H1 (cell line): Measurements from ENCODE around the gene LRCH1. TPM values are rescaled to one million over a fixed set of nuclear protein-coding genes. Genes with fewer than 3 reads are reported as not detected.

Experiments used
- CTCF ChIA-PET: fragments of 300-600 bp; sonication (Branson Sonifier 250); formaldehyde crosslinking; loops from one replicate; lab custom pipeline; 2021; ENCODE audit not compliant: partially characterized antibody; lab: Charles Lee
- POLR2A ChIA-PET: fragments of 300-600 bp; sonication (Branson Sonifier 250); formaldehyde crosslinking; loops from one replicate; lab custom pipeline; 2021; ENCODE audit warnings: inconsistent platforms; ENCODE audit not compliant: partially characterized antibody; lab: Charles Lee
- DNase-seq, 2 experiments: peaks; one replicate each; pipeline versions ENCODE4 v3.0.0 to v3.0.0-alpha.2; 2010 to 2022; ENCODE audit warnings: low spot score in 2 of 2, low read depth in 1 of 2, mixed read lengths in 1 of 2
- FAIRE-seq: peaks from 2 replicates; lab custom pipeline; 2011; peaks lifted over from hg19 to GRCh38; lab: Jason Lieb, UNC
- H2AFZ ChIP-seq: 2 replicates; pipeline ENCODE4 v1.8.1; 2012; ENCODE audit warnings: low read length, inconsistent platforms
- H2AK5ac ChIP-seq: 2 replicates; pipeline ENCODE4 v1.6.1; 2013; ENCODE audit warnings: low read depth, low read length
- H2BK120ac ChIP-seq: replicated peaks from 2 replicates; pipeline ENCODE3; 2013; ENCODE audit warnings: low read depth, low read length, inconsistent platforms
- H2BK12ac ChIP-seq: 2 replicates; pipeline ENCODE4 v1.6.1; 2013; ENCODE audit warnings: low read depth, low read length
- H2BK15ac ChIP-seq: 2 replicates; pipeline ENCODE4 v1.6.1; 2013; ENCODE audit warnings: low read length
- H2BK20ac ChIP-seq: 2 replicates; pipeline ENCODE4 v1.6.1; 2013; ENCODE audit warnings: low read length
- H2BK5ac ChIP-seq: 2 replicates; pipeline ENCODE4 v1.6.1; 2013; ENCODE audit warnings: low read depth, low read length
- H3K14ac ChIP-seq: 2 replicates; pipeline ENCODE4 v1.6.1; 2013; ENCODE audit warnings: inconsistent platforms; ENCODE audit not compliant: insufficient read length
- H3K18ac ChIP-seq: 2 replicates; pipeline ENCODE4 v1.6.1; 2013; ENCODE audit warnings: low read length; ENCODE audit errors: extremely low read depth
- H3K23ac ChIP-seq: 2 replicates; pipeline ENCODE4 v1.6.1; 2013; ENCODE audit warnings: inconsistent platforms; ENCODE audit not compliant: insufficient read length
- H3K23me2 ChIP-seq: 2 replicates; pipeline ENCODE4 v1.6.1; 2013; ENCODE audit warnings: low read depth, low read length
- H3K27ac ChIP-seq: 2 replicates; pipeline ENCODE4 v1.6.1; 2011; ENCODE audit warnings: low read depth, low read length, inconsistent platforms
- H3K27me3 ChIP-seq, 4 experiments: replicated peaks in 1 of 4; 1 replicate in 1 of 4; 2 replicates in 3 of 4; pipeline versions ENCODE4 v1.6.1 to v1.8.1; 2011 to 2013; ENCODE audit warnings: low read length in 3 of 4, mild to moderate bottlenecking in 3 of 4, inconsistent platforms in 2 of 4, mixed read lengths in 2 of 4, moderate library complexity in 1 of 4; ENCODE audit not compliant: control insufficient read depth in 3 of 4, insufficient read depth in 3 of 4; ENCODE audit errors: extremely low read depth in 1 of 4
- H3K36me3 ChIP-seq, 4 experiments: 2 replicates each; pipeline versions ENCODE4 v1.6.1 to v1.8.1; 2011 to 2013; ENCODE audit warnings: mild to moderate bottlenecking in 4 of 4, low read length in 3 of 4, moderate library complexity in 2 of 4, control low read depth in 1 of 4, inconsistent platforms in 1 of 4; ENCODE audit not compliant: insufficient read depth in 4 of 4, control insufficient read depth in 2 of 4
- H3K4ac ChIP-seq: replicated peaks from 2 replicates; pipeline ENCODE3; 2013; ENCODE audit warnings: low read length, low read depth, mixed read lengths, inconsistent platforms; ENCODE audit not compliant: insufficient read length
- H3K4me1 ChIP-seq, 4 experiments: replicated peaks in 1 of 4; 1 replicate in 1 of 4; 2 replicates in 3 of 4; pipeline versions ENCODE4 v1.6.1 to v1.8.1; 2011 to 2013; ENCODE audit warnings: low read length in 3 of 4, inconsistent platforms in 2 of 4, mixed read lengths in 1 of 4; ENCODE audit not compliant: insufficient read depth in 4 of 4, control insufficient read depth in 3 of 4
- H3K4me2 ChIP-seq, 2 experiments: 2 replicates each; pipeline versions ENCODE4 v1.6.1 to v1.8.1; 2011 to 2013; ENCODE audit warnings: low read depth in 2 of 2, low read length in 2 of 2, control low read depth in 1 of 2, inconsistent platforms in 1 of 2, mild to moderate bottlenecking in 1 of 2; ENCODE audit not compliant: insufficient read depth in 1 of 2
- H3K4me3 ChIP-seq, 4 experiments: fragments of 200-600, 300-600 bp in 1 of 4; sonication (generic), shearing (Covaris generic), sonication (Bioruptor Twin) in 1 of 4; 2 replicates each; pipeline versions ENCODE4 v1.5.1 to v1.8.1; 2011 to 2016; ENCODE audit warnings: low read length in 4 of 4, low read depth in 3 of 4, control low read depth in 2 of 4, inconsistent platforms in 2 of 4, mild to moderate bottlenecking in 2 of 4, mixed read lengths in 1 of 4, moderate library complexity in 1 of 4; ENCODE audit not compliant: insufficient read depth in 2 of 4; ENCODE audit errors: extremely low read depth in 1 of 4
- H3K56ac ChIP-seq: replicated peaks from 2 replicates; pipeline ENCODE3; 2013; ENCODE audit warnings: low read depth, mild to moderate bottlenecking, mixed read lengths, low read length, inconsistent platforms; ENCODE audit not compliant: insufficient read length
- H3K79me1 ChIP-seq: 2 replicates; pipeline ENCODE4 v1.6.1; 2013; ENCODE audit warnings: low read depth, low read length, control low read depth
- H3K79me2 ChIP-seq, 2 experiments: 2 replicates each; pipeline versions ENCODE4 v1.6.1 to v1.8.1; 2012 to 2013; ENCODE audit warnings: low read length in 2 of 2, mild to moderate bottlenecking in 2 of 2, inconsistent platforms in 1 of 2; ENCODE audit not compliant: insufficient read depth in 2 of 2, control insufficient read depth in 1 of 2
- H3K9ac ChIP-seq, 4 experiments: replicated peaks in 1 of 4; 1 replicate in 1 of 4; 2 replicates in 3 of 4; pipeline versions ENCODE4 v1.6.1 to v1.8.1; 2011 to 2013; ENCODE audit warnings: low read depth in 3 of 4, low read length in 3 of 4, control low read depth in 2 of 4, mild to moderate bottlenecking in 2 of 4, moderate library complexity in 2 of 4, inconsistent platforms in 1 of 4; ENCODE audit errors: extremely low read depth in 1 of 4
- H3K9me3 ChIP-seq, 2 experiments: 2 replicates each; pipeline versions ENCODE4 v1.6.1 to v1.8.1; 2012 to 2013; ENCODE audit warnings: mild to moderate bottlenecking in 2 of 2, moderate library complexity in 2 of 2, control low read depth in 1 of 2, inconsistent platforms in 1 of 2, low read depth in 1 of 2, low read length in 1 of 2, mixed read lengths in 1 of 2; ENCODE audit not compliant: insufficient read depth in 2 of 2
- H4K20me1 ChIP-seq, 2 experiments: replicated peaks in 1 of 2; 2 replicates each; pipeline versions ENCODE3 to v1.8.1; 2011 to 2013; ENCODE audit warnings: inconsistent platforms in 2 of 2, low read length in 2 of 2, mild to moderate bottlenecking in 1 of 2; ENCODE audit not compliant: insufficient read depth in 2 of 2, control insufficient read depth in 1 of 2
- H4K5ac ChIP-seq: 2 replicates; pipeline ENCODE4 v1.6.1; 2013; ENCODE audit warnings: low read length, low read depth, mixed read lengths, inconsistent platforms; ENCODE audit not compliant: insufficient read length
- H4K8ac ChIP-seq: 2 replicates; pipeline ENCODE4 v1.8.0; 2013; ENCODE audit warnings: mild to moderate bottlenecking, moderate library complexity, low read length, inconsistent platforms; ENCODE audit not compliant: insufficient read depth; ENCODE audit errors: extremely low read depth
- H4K91ac ChIP-seq: replicated peaks from 2 replicates; pipeline ENCODE3; 2013; ENCODE audit warnings: low read length, mixed read lengths, inconsistent platforms; ENCODE audit not compliant: insufficient read length
- E2F6 ChIP-seq: IDR thresholded peaks from 2 replicates; pipeline ENCODE4 v1.6.1; 2012; ENCODE audit warnings: inconsistent platforms
- EP300 ChIP-seq, 2 experiments: IDR thresholded peaks; 1 replicate in 1 of 2; 2 replicates in 1 of 2; pipeline ENCODE4 v1.6.1; 2011 to 2012; ENCODE audit warnings: low read depth in 2 of 2, low read length in 2 of 2, mild to moderate bottlenecking in 2 of 2, borderline replicate concordance in 1 of 2, inconsistent platforms in 1 of 2, moderate library complexity in 1 of 2
- NANOG ChIP-seq: IDR thresholded peaks from 2 replicates; pipeline ENCODE4 v1.6.1; 2011; ENCODE audit warnings: low read length, low read depth, mild to moderate bottlenecking, inconsistent platforms; ENCODE audit not compliant: insufficient read depth, poor library complexity, severe bottlenecking
- SP4 ChIP-seq: IDR thresholded peaks from 2 replicates; pipeline ENCODE4 v1.6.1; 2012; ENCODE audit warnings: low read length, inconsistent platforms
- TAF1 ChIP-seq: IDR thresholded peaks from 2 replicates; pipeline ENCODE4 v1.6.1; 2011; ENCODE audit warnings: mild to moderate bottlenecking, low read depth, low read length
- YY1 ChIP-seq: IDR thresholded peaks from 2 replicates; pipeline ENCODE4 v1.6.1; 2011; ENCODE audit warnings: low read depth, mild to moderate bottlenecking, low read length
- WGBS, 2 experiments: shearing (Covaris generic) in 1 of 2; methylation state at CpG; one replicate each; pipeline versions ENCODE4 v1.1.6 to v1.1.7; 2013 to 2015; ENCODE audit warnings: low lambda C conversion rate in 2 of 2, mixed read lengths in 2 of 2, inconsistent platforms in 1 of 2, low coverage in 1 of 2, missing lambda C conversion rate in 1 of 2; ENCODE audit not compliant: insufficient replicate concordance in 2 of 2, insufficient coverage in 1 of 2, insufficient read length in 1 of 2; ENCODE audit errors: extremely low coverage in 1 of 2, missing lambda C conversion rate in 1 of 2; 5-methylcytosine and 5-hydroxymethylcytosine counted together
- polyA plus RNA-seq, 7 experiments: library from polyadenylated mRNA; depleted of rRNA in 3 of 7; stranded (reverse) in 5 of 7; unstranded in 2 of 7; fragments of >200 nt in 5 of 7; fragments of 200-250 nt in 2 of 7; gene quantifications; 1 replicate in 5 of 7; 2 replicates in 1 of 7; 4 replicates in 1 of 7; pipeline versions ENCODE4 v1.2.1 to v1.2.3, GENCODE V29; 2011 to 2013; ENCODE audit warnings: missing spikeins in 2 of 7, mixed read lengths in 2 of 7
- total RNA-seq: library from RNA; stranded (reverse); fragmentation: NEBNext Ultra II Directional; extraction: Animal tissue kit (Norgen Biotek cat#: 25700); gene quantifications from 2 replicates; pipeline ENCODE4 v1.2.1, GENCODE V29; 2021

Gene LRCH1
- total and polyA plus RNA-seq, 2 of the 8 experiments (the other 6 are each of a cell fraction or from before 2014, with no cell fraction given), result 3.0 to 10.1 TPM

DNA sequence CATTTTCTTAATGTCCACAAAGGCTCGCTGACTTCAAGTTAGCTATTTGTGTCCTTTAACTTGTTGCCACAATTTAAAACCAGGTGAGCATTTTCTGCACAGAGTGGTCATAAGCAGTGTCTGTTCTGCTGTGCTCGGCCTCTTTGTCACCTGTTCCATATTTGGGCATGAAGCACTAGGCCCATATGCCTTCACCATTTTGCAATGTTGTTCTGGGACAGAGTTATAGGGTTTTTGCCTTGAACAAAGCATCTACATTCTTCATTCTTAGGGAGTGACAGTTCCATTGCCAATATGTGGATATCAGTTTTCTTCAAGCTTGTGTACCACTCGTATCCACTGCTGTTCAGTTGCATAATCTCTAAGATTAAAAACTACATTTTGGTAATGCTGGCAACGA is 56.1 kb downstream of the LRCH1 start:
- FAIRE-seq, result no peak
- no peak overlapping the region for H3K23ac ChIP-seq
- peaks cover 0 to 8% (median 0%) of the 10 kb centered on the region in 4 experiments; a peak in 2 of 7 replicates for H3K4me1 ChIP-seq
- ChIA-PET CTCF (interaction anchor here (0.8 to 0.9 kb wide), 2 partner anchors 112 to 115 kb away, joined by 3 read pairs; no protein-coding TSS in a partner anchor), POLR2A (no interaction called here)
- H3K79me2 ChIP-seq, result peaks cover 0 to 22% of the 10 kb centered on the region in 2 experiments; a peak in 3 of 4 replicates
- TF ChIP-seq NANOG (no peak), YY1 (no peak), E2F6 (no peak), SP4 (no peak), TAF1 (no peak), EP300 (IDR thresholded peaks at IDR 0.05; ENCODE audit: borderline replicate concordance in 1 of 2, low read depth in 2 of 2, low read length in 2 of 2) (no peak)
- H3K36me3 ChIP-seq, result no peaks in the 10 kb centered on the region; a peak in 2 of 8 replicates
- H3K79me1 ChIP-seq, result peaks cover 3% of the 10 kb centered on the region
- no peak overlapping the region for H2BK5ac ChIP-seq
- H3K56ac ChIP-seq, result no peak overlapping the region
- no peak overlapping the region for H2BK12ac ChIP-seq
- no peak overlapping the region for H2AFZ ChIP-seq
- H3K9ac ChIP-seq, result no peak overlapping the region
- no peaks in the 10 kb centered on the region for H3K27me3 ChIP-seq
- H3K9me3 ChIP-seq, result no peaks in the 10 kb centered on the region
- no peak overlapping the region for H2BK120ac ChIP-seq
- no peak overlapping the region for H2BK20ac ChIP-seq
- no peak overlapping the region for H3K14ac ChIP-seq
- H4K20me1 ChIP-seq, result no peaks in the 10 kb centered on the region
- H3K27ac ChIP-seq, result no peak overlapping the region
- no peak overlapping the region for H2BK15ac ChIP-seq
- H3K4me3 ChIP-seq, result no peak overlapping the region
- H4K5ac ChIP-seq, result no peak overlapping the region
- no peak overlapping the region for H3K18ac ChIP-seq
- no peaks in the 10 kb centered on the region for H3K23me2 ChIP-seq
- H3K4me2 ChIP-seq, result no peak overlapping the region
- H4K91ac ChIP-seq, result no peak overlapping the region
- H3K4ac ChIP-seq, result no peak overlapping the region
- no peak overlapping the region for H4K8ac ChIP-seq
- DNase-seq, result no peak
- 89% methylated on average over 4 of the region's 4 CpGs; no CpG with 5 or more reads in 1 of the 2 experiments for WGBS, 2 experiments
- no peak overlapping the region for H2AK5ac ChIP-seq
